HG02885 (cell line): Measurements from ENCODE around the gene SLC19A1.
"Not testable (repeated sequence)": the region's sequence is repeated elsewhere in the genome, so short reads cannot be mapped to it uniquely, and the experiment has no call there.

ENCODE experiments used
- ATAC-seq: cut with Tn5 transposase; IDR thresholded peaks from one replicate; pipeline ENCODE4 v1.9.1; 2021; ENCODE audit warnings: mild to moderate bottlenecking; ENCODE audit not compliant: unreplicated experiment, poor library complexity

SLC19A1 gene

DNA sequence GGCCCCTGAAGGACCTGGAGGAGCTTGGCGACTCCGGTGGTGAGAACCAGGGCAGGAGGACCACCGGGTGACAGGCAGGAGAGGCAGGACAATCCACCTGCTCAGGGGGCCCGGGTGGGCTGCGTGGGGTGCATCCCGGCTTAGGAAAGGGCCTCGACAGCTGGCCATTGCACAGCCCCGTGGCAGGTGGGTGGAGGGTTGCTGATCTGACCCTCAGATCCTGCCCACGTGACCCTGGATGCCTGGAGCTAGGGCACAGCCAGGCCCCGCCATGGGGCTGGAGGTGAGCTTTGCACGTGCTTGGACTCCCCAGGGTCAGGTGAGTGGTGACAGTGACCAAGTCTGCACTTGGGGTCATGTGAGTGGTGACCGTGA, 35.5 kb upstream of the SLC19A1 start:
- ATAC-seq: no peak

DNA sequence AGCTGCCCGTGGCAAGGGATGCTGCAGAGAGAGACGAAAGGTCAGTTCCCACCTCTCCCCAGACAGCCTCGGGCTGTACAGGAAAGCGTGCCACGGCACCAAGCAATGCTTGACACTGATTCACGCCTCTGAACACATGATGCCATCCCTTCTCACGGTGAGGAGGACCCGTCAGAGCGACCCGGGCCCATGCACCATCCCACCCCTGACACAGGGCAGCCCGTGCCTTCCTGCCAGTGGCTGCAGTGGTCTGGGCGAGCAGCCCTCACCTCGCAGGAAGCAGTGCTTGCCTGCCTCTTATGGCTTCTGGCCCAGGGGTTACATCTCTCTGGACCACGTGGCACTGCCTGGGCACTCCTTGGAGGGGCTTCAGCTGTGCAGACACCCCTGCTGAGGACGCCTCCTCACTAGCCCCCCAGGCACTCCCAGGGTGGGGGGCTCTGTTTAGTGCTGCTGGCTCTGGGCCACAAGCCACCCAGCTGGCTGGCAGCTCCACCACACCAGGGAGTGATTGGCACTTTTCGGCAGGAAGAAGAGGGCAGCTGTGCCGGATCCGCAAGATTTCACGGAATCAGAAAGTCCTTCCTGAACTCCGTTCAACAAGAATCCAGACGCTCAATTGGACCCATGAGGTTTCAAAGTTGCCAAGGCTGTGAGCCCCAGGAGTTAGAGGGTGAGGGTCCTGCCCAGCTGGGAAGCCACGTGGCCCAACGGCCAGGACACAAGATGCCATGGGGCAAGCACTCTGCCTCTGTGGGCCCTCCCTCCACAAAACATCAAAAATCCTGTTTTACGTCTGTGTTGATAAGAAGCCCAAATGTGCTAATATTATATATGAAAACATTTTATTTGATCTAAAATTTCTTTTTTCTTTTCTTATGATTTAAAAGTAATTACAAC, 34.8 kb upstream of the SLC19A1 start:
- no peak for ATAC-seq

GRCh38 chr21:45575993-45576837, 34.0 kb upstream of the SLC19A1 start:
- no peak for ATAC-seq

DNA sequence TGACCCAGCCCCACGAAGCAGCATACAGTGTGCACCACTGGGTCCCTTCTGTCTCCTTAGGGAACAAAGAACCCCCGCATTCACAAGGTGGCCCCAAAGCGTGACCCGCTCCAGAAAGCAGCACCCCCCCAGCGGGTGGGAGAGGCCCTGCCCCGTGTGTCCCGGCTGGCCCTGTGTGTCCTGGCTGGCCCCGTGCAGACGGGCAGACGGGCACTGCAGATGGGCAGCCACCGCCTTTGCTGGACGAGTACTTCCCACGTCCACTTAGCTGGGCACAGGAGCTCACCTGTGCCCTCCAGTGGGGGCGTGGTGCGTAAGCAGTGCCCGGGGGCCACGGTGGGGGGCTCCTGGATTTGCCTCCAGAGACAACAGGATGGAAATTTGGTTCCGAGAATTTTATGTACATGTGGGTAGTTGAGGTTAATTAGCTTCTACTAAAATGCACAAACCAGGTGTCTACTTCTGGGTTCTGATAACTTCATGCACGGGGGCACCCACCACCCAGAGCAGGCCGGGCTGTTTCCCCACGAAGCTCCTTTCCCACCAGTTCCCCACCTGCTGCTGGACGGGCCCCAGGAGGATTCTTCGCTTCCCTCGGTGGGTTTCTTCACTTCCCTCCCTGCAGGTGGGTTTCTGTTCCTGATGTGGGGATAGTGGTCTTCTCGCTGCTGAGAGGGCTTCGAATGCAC, 33.2 kb upstream of the SLC19A1 start:
- ATAC-seq: no peak

GRCh38 chr21:45574691-45575090, 32.5 kb upstream of the SLC19A1 start:
- no peak for ATAC-seq

DNA sequence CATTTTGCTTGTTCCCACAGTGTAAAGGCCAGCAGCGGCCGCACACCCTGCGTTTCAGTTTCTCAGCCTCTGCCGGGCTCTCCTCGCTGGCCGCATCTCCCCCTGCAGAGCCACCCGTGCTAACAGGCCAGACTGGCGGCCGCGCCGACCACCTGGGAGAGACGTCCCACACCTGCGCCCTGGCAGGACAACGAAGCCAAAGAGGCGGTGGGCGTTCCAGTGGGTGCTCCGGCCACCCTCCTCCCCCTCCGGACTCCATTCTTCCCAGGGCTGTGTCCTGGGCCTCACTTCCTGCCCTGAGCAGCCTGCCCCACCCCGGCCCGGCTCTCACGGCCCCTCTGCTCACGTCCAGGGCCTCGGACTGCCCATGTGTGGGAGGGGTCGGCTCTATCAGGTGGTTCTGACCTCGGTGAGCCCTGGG, 31.9 kb upstream of the SLC19A1 start:
- ATAC-seq: no peak

DNA sequence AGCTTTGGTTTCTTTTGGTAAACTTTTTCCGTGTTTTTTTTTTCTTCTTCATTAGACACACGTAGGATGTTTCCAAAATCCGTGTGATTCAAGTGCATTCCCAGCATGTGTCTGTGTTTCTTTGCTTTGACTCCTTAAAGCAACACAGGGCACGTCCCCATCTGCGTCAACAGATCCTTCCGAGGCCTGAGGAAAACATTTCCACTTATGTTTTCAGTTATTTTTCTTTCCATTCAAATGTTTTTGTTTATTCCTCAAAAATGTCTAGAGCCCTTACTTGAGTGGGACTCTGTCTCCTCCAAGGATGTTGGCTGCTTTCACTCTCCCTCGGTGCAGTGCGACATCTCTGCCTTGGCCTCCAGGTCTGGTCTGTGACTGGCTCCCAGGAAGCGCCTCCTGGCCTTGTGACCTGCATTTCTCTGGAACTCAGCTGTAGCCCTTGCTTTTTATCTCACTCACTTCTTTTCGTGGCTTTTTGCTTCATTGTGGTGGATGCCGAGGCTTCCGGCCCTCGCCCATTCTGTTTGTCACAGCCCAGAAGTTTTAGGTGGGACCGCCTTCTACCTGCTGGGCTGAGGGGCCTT, 31.3 kb upstream of the SLC19A1 start:
- no peak for ATAC-seq

GRCh38 chr21:45572783-45573451, 30.7 kb upstream of the SLC19A1 start:
- no peak for ATAC-seq

- ATAC-seq: no peak
Observed at GRCh38 chr21:45572231-45572630, 30.0 kb upstream of the SLC19A1 start.

- no peak for ATAC-seq
Observed at GRCh38 chr21:45571641-45572040, 29.4 kb upstream of the SLC19A1 start.

DNA sequence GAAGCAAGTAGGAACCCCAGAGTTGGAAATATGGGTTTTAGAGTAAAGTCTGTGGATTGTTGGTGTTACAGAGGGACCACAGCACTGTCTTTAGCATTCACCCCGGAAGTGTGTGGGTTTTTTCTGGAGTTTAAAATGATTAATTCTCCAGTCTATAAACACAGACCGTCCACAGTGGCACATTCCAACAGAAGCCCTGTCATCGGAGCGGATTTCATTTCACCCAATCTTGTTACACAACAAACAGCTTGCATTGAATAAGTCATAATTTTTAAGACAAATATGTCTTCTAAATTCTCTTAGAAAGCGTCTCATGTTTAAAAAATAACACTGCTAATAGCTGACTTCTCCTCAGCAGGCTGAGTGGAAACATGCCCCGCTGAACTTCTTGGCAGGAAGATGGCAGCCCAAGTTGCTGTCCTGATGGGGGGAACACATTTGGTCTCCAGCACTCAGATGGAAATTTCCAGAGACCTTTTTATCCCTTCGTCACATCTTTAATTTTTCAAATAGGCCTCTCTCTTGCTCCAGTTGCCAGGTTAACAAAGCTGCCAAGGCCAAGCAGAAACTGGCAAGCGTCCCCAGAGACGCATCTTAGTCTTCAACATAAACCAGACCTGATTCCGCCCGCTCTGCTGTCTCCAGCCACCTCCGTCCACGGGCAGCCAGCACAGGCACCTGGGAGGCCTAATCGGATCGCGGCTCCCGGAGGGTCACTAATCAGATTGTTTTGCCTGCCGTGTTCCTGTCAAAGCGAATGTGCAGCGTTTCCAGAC, 28.8 kb upstream of the SLC19A1 start:
- ATAC-seq: no peak

- no peak for ATAC-seq
Observed at GRCh38 chr21:45570071-45570470, 27.8 kb upstream of the SLC19A1 start.

- ATAC-seq: no peak
Observed at GRCh38 chr21:45568383-45568782, 26.1 kb upstream of the SLC19A1 start.

- not testable (repeated sequence) for ATAC-seq
Observed at GRCh38 chr21:45564137-45564536, 21.9 kb upstream of the SLC19A1 start.

GRCh38 chr21:45562965-45563364, 20.7 kb upstream of the SLC19A1 start:
- ATAC-seq: no peak

- ATAC-seq: no peak
Observed at GRCh38 chr21:45562402-45562801, 20.2 kb upstream of the SLC19A1 start.

DNA sequence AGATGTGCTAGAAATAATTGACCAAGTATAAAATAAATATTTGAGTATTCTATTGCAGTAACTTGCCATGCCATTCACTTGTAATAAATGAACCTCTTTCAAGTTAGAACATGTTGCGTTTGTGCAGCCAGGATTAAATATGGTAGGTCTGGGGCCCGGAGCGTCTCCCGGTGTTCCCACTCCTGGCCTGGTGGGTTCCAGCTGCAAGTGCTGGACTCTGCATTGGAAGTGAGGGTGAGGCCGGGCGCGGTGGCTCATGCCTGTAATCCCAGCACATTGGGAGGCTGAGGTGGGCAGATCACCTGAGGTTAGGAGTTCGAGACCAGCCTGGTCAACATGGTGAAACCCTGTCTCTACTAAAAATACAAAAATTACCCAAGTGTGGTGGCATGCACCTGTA, 19.0 kb upstream of the SLC19A1 start:
- not testable (repeated sequence) for ATAC-seq

- no peak for ATAC-seq
Observed at GRCh38 chr21:45560106-45561021, 18.1 kb upstream of the SLC19A1 start.
